ENCODE measurements around the gene FANCD2.
"Not testable (repeated sequence)": the region's sequence is repeated elsewhere in the genome, so short reads cannot be mapped to it uniquely, and the experiment has no call there.

- not testable (repeated sequence) for TF ChIP-seq CTCF, POLR2A (IDR thresholded peaks at IDR 0.05)
Observed at GRCh38 chr3:10008216-10008587, 18.0 kb upstream of the FANCD2 start.
